ENCODE data around the gene TMEM161A.
A peak's percentile ranks its signal among the peaks of the same experiment; 100 is the strongest.
"Not testable (repeated sequence)": the region's sequence is repeated elsewhere in the genome, so short reads cannot be mapped to it uniquely, and the experiment has no call there.

TMEM161A gene

DNA sequence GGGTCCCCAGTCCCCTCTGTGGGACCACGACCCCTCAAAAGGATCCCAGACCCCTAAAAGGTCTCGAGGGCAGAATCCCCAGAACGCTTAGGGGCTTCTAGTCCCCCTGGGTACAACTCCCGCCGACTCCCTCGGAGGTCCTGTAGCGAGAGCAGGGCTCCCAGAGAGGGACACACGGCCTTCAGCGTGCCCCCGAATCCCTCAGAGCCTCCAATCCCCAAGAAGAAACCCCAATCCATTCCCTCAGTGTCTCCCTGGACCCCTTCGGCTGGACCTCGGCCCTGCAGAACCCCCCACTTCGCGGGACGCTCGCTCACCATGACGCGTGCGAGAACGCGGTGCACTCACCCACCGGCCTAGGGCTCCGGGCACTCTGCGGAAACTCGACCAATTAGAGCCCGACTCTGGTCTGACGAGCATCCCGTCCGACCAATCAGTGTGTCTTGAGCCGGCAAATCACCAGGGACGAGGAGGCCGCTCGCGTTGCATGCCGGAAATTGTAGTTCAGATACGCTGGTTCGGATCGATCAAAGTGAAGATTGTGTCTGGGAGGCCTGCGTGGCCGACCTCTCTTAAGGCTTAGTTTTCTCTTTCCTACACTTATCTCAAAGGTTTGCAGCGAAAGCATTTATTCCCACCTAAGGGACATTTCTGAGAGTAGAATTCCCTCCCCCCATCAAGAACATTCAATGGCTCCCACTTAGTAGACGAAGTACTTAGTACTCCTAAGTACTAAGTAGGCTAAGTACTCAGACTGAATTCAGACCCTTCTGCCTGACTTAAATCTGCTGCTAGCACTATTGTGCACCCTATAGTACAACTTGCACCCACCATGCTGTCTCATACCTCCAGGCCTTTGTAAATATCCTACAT, at the start of gene TMEM161A:
TSS of gene TMEM161A (minus strand) at position 370 of the 873 bp plus-strand sequence. CDS start at position 320, 50 bp downstream.
- peak; percentile 99 for DNase-seq (ENCODE audit: low read depth)

DNA sequence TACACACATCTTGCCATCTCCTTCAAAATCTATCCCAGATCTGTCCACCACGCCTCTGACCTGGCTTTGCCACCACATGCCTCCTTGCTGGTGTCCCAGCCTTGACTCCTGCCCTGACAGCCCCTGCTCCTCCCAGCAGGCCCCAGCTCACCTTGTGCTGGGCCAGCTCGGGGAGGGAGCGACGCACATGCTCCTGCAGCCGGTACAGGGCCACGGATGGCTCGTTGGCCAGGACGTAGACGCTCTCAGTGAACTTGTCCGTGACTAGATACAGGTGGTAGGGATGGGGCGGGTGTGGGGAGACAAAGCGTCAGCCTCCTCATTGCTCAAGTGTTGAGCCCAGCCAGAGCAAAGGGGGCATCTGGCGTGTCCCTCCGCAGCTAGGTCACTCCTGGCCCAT, 48.5 kb upstream of the TMEM161A start:
- no peak for DNase-seq (ENCODE audit: low read depth)

- DNase-seq (ENCODE audit: low read depth): no peak
These were observed 47.8 kb upstream of the TMEM161A start for GRCh38 chr19:19185853-19186740.

DNA sequence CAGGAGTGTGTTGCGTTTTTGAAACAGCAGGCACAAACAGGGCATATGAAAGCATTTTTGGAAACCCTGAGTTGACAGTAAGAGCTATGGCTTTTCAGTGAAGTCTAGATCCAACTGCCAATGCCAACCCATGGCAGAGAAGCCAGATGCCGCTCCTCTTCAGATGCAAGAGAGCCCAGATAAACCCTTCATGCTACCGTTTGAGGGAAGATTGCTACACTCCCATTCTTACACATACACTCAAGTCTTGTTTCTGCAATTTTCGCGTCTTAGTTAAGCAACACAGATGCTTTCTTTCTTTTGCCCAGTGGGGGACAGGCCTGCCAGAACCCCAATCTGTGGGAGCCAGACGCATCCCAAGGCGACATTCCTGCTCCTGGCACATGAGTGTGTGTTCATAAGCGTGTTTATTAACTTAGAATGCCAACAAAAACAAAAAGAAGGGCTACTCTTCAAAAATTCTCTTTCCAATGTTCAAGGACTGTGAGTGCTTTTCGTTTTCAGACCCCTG, 43.3 kb upstream of the TMEM161A start:
- no peak for DNase-seq (ENCODE audit: low read depth)

DNA sequence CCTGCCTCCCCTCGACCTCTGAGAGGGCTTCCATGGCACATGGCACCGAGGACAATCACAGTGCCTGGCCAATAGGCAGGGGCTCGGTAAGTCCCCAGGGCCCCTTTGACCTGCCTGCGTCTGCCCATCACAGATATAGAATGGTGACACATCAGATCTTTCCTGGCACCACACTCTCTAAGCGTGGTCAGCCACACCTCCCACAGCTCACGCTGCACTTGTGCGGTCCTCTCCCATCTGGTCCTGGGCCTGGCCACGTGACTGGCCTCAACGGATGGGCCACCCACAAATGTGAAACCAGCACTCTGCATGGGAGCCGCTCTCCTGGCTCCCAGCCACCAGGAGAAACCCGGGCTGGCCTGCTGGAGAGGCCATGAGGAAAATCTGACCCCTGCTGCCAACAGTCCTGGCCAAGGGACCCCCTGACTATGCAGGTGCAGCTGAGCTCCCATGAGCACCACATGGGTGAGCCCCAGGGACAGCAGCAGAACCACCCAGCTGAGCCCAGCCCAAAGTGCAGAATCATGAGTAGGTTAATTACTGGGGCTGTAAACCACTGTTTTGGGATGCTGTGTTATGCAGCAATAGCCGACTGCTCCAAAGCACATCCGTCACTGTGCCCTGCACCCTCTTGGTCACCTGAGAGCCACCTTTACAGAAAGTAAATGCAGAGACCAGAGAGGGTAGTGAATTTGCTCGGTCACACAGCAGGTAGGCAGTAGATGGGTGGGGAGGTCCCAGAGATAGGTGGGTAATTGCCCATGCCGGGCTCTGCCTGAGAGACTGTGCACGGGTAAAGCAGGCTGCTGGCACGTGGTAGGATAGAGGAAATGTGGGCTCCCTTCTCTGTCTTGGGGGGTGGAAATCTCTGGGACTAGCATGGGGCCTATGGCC, 41.5 kb upstream of the TMEM161A start:
- no peak for DNase-seq (ENCODE audit: low read depth)

GRCh38 chr19:19176950-19177349, 38.7 kb upstream of the TMEM161A start:
- no peak for DNase-seq (ENCODE audit: low read depth)

- DNase-seq (ENCODE audit: low read depth): not testable (repeated sequence)
These were observed 35.0 kb upstream of the TMEM161A start for GRCh38 chr19:19173243-19173642.

DNA sequence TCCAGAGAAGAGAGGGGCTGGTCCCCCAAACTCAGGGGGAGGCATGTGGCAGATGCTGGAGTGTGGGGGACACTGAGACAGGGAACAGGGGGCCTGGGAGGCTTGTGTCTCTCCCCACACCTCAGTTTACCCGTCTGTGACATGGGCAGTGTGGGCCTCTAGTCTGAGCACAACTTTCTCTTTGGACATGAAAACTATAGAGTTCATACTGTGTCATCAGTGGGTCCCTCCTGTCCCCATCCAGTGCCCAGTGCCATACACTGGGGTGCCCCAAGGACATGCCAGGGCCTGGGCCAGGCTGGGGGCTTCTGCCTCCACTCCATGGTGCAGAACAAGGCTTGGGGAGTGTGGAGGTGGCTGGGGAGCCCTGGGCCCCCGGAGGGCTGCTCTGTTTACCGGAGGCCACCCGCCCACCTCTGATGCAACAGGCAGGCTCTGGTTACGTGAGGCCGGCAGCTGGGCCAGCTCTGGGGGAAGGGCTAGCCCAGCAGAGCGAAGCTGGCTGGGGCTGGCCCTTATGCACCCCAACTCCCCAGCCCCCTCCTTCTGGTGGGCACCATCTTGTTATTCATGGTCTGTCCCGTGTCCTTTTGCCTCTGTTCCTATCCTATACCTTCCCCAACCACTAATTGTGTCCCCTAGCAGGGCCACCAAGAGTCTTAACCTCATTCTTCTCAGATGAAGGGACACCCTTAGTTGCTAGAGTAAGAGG, 33.7 kb upstream of the TMEM161A start:
- peak; percentile 17 for DNase-seq (ENCODE audit: low read depth)

DNA sequence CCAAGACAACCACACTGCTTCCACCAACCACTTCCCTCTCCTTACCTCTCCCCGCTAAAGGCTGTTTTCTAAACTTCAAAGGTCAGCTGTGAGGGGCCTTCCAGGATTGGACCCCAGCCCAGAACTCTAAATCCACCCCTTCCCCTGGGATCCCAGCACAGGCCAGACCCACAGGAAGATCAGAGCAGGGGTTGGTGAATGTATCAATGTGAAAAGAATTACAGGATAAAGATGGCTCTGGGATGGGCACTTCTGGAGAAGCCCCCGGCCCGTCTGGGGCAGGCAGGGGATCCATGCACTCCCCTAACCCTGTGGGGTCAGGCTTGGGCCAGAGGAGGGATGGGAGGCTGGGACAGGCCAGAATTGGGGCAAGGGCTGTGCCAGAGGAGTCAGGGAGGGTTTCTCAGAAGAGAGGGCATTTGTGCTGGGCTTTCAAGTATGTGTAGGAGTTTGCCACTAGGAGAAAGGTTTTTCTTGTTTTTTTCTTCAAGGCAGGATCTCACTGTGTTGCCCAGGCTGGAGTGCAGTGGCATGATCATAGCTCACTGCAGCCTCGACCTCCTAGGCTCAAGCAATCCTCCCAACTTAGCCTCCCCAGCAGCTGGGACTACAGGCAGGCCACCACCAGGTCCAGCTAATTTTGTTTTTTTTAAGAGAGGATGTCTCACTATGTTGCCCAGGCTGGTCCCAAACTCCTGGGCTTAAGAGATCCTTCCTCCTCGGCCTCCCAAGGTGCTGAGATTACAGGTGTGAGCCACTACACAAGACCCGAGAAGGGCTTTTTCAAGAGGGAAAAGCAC, 32.8 kb upstream of the TMEM161A start:
- no peak for DNase-seq (ENCODE audit: low read depth)

DNA sequence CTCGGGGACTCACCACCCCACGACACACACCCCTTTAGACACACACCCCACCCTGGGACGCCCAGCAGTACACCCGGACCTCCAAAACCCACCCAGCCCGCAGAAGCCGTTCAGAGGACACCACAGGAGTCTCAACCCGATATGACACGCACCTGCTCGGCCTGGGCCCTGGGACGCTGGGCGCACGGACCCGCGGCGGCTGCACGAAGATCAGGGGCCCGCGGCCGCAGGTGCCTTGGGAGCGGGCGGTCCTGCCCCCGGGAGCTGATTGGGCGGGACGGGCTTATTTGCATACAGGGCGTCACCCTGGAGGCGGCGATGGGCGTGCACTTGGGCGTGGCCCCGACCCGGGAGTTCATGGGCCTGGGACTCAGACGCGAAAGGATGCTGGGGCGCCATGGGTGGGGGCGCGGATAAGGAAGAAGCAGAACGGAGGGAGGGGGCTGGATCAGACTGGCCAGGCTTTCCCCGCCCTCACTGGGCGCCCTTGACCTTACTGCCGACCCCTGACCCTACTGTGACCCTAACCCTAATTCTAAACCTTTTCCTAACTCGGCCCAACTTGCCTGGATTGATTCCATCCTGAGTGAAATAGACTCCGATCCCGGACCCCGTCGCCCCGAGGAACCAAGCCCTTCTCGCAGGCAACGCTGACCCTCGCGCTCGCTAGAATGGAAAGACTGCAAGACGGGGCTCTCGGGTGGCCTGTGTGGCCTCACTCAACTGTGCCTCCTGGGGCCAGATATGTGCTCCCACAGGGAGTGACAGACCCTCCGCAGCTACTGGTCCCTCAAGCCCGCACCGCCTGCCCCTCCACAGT, 32.0 kb upstream of the TMEM161A start, which contains the start of gene MEF2B:
TSS of gene MEF2B (minus strand) at position 211 of the 820 bp plus-strand sequence. CDS start 19,528 bp downstream, outside the sequence.
- DNase-seq (ENCODE audit: low read depth): no peak

- DNase-seq (ENCODE audit: low read depth): no peak
These were observed 31.2 kb upstream of the TMEM161A start for GRCh38 chr19:19169236-19170052.

GRCh38 chr19:19167612-19168011, 29.3 kb upstream of the TMEM161A start:
- no peak for DNase-seq (ENCODE audit: low read depth)

- DNase-seq (ENCODE audit: low read depth): no peak
These were observed 27.1 kb upstream of the TMEM161A start for GRCh38 chr19:19165396-19165795.

DNA sequence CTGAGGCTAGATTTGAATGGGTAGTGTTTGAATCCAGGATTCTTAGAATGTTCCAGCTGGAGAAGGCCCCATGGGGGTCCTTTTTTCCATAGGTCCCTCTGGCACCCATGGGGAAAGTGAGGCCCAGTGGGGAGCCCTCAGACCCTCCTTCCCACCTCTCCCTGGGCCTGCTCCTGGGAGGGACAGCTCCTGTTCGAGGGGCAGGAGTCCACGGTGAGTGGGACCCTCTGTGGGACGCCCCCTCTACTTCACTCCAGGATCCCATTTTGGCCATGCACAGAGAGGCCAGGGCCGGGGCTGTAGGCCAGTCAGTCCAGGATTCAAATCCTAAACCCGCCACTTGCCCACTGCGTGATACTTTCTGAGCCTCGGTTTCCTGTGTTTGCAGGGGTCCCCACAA, 24.2 kb upstream of the TMEM161A start:
- no peak for DNase-seq (ENCODE audit: low read depth)

GRCh38 chr19:19160461-19161035, 22.3 kb upstream of the TMEM161A start:
- no peak for DNase-seq (ENCODE audit: low read depth)

DNA sequence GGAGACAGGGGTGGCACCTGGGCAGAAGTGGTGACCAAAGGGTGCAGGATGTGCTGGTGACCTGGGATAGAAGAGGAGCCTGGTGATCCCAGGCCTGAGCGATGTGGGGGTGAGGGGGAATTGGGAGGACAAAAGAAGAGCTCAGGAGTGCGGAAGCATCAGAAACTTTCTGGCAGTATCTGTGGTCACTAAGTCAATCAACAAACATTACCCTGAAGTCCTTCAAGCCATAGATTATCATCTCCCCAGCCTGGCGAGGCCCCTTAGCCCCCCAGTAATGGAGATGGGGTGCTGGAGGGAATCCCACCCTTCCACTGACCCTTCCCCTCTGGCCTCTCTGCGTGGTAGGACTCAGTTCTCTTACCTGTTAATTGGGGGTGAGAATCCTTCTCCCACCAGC, 21.3 kb upstream of the TMEM161A start:
- DNase-seq (ENCODE audit: low read depth): no peak

DNA sequence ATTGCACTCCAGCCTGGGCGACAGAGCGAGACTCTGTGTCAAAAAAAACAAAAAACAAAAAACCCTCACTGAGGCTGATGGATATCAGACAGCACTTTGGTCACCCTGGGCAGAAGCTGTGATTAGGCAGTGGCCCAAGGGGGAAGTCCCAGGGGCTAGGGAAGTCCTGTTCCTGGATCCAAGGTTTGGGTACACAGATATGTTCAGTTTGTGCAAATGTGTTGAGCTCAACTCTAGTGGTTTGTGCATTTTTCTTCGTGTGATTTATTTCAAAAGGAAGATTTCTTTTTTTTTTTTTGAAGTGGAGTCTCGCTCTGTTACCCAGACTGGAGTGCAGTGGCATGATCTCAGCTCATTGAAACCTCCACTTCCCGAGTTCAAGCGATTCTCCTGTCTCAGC, 19.5 kb upstream of the TMEM161A start:
- no peak for DNase-seq (ENCODE audit: low read depth)

All from stromal cell of bone marrow (primary cell).